K562 (cell line): ENCODE data around the gene KLHL12. TPM values are rescaled to one million over a fixed set of nuclear protein-coding genes. Genes with fewer than 3 reads are reported as not detected.

Experiments used
- BCOR ChIP-seq: fragments of 450-650 bp; IDR thresholded peaks from 2 replicates; pipeline ENCODE4 v1.6.1; 2016
- CEBPG ChIP-seq, 3 experiments: fragments of 200-800 bp in 1 of 3; sonication (Bioruptor generic) in 1 of 3; sonication (generic) in 1 of 3; formaldehyde crosslinking in 1 of 3; IDR thresholded peaks in 2 of 3; conservative IDR thresholded peaks in 1 of 3; 2 replicates each; pipeline versions ENCODE4 v1.6.1 to v1.8.0; 2016 to 2022; ENCODE audit warnings: missing compliant biosample characterization in 2 of 3, missing genetic modification characterization in 2 of 3, mild to moderate bottlenecking in 1 of 3, missing genetic modification reagents in 1 of 3
- CHD4 ChIP-seq: fragments of 200-600 bp; sonication (generic); IDR thresholded peaks from 3 replicates; pipeline ENCODE4 v1.6.1; 2012; ENCODE audit warnings: low read depth, mild to moderate bottlenecking, mixed read lengths, low read length, inconsistent platforms; ENCODE audit not compliant: insufficient read depth, insufficient replicate concordance, poor library complexity, severe bottlenecking
- CXXC5 ChIP-seq: fragments of 250-450 bp; sonication (Bioruptor Pico); IDR thresholded peaks from 2 replicates; pipeline ENCODE4 v1.8.0; 2022; ENCODE audit warnings: inconsistent platforms, mild to moderate bottlenecking, moderate library complexity
- GATAD2A ChIP-seq: fragments of 450-650 bp; IDR thresholded peaks from 2 replicates; pipeline ENCODE4 v1.6.1; 2017
- KDM1A ChIP-seq, 2 experiments: fragments of 450-650 bp; IDR thresholded peaks; 2 replicates each; pipeline ENCODE4 v1.6.1; 2016; ENCODE audit warnings: mild to moderate bottlenecking in 2 of 2
- KHSRP ChIP-seq: fragments of 450-650 bp; IDR thresholded peaks from 2 replicates; pipeline ENCODE4 v1.6.1; 2017
- MAFK ChIP-seq: IDR thresholded peaks from 2 replicates; pipeline ENCODE4 v1.6.1; 2011; ENCODE audit warnings: low read length, improper control_type of control experiment
- MAZ ChIP-seq, 2 experiments: fragments of 450-650 bp in 1 of 2; sonication (generic) in 1 of 2; formaldehyde crosslinking; IDR thresholded peaks in 1 of 2; conservative IDR thresholded peaks in 1 of 2; 2 replicates each; pipeline versions ENCODE4 v1.4.0 to v1.5.0; 2020; ENCODE audit warnings: mild to moderate bottlenecking in 1 of 2, missing genetic modification reagents in 1 of 2
- SRF ChIP-seq, 2 experiments: fragments of 250-450, 450-650 bp in 1 of 2; sonication (Bioruptor Pico) in 1 of 2; sonication (generic) in 1 of 2; formaldehyde crosslinking; IDR thresholded peaks; 2 replicates each; pipeline versions ENCODE4 v1.5.0 to v1.5.1; 2020 to 2022; ENCODE audit warnings: mild to moderate bottlenecking in 1 of 2, missing genetic modification reagents in 1 of 2
- STAT5B ChIP-seq: fragments of 250-450 bp; sonication (Bioruptor Pico); IDR thresholded peaks from 2 replicates; pipeline ENCODE4 v1.8.0; 2021; ENCODE audit warnings: mild to moderate bottlenecking, inconsistent platforms
- TAF15 ChIP-seq: fragments of 200-400 bp; formaldehyde crosslinking; IDR thresholded peaks from 2 replicates; pipeline ENCODE4 v1.6.1; 2017; ENCODE audit warnings: mild to moderate bottlenecking, low read depth, low read length, moderate library complexity
- XRCC5 ChIP-seq: fragments of 200-400 bp; formaldehyde crosslinking; IDR thresholded peaks from 2 replicates; pipeline ENCODE4 v1.6.1; 2017; ENCODE audit warnings: low read depth, mild to moderate bottlenecking, low read length
- ZNF23 ChIP-seq: fragments of 250-450 bp; sonication (Bioruptor Pico); IDR thresholded peaks from 2 replicates; pipeline ENCODE4 v1.4.0; 2020; ENCODE audit warnings: mild to moderate bottlenecking
- polyA plus RNA-seq, 8 experiments: library from polyadenylated mRNA; depleted of rRNA in 4 of 8; stranded (reverse) in 5 of 8; unstranded in 3 of 8; fragments of >200 nt; fragmentation: Nextera tagmentation in 2 of 8; fragmentation: Illumina TruSeq in 1 of 8; extraction: Ambion mirVana in 2 of 8; extraction: Trizol in 1 of 8; gene quantifications; 2 replicates each; pipeline versions ENCODE4 v1.2.1 to v1.2.3, GENCODE V29; 2011 to 2014; ENCODE audit warnings: inconsistent platforms in 1 of 8, missing spikeins in 1 of 8
- total RNA-seq, 7 experiments: library from RNA; depleted of rRNA in 6 of 7; stranded (reverse); fragments of >200 nt in 6 of 7; fragmentation: Illumina TruSeq in 2 of 7; extraction: Trizol in 2 of 7; gene quantifications; 2 replicates each; pipeline versions ENCODE4 v1.2.1 to v1.2.3, GENCODE V29; 2011 to 2021; ENCODE audit warnings: low replicate concordance in 1 of 7
- TF ChIP-seq, protein P1 (sequence below): fragments of 250-450 bp; sonication (Bioruptor Pico); IDR thresholded peaks from 2 replicates; pipeline ENCODE4 v1.5.0; 2020; ENCODE audit warnings: mild to moderate bottlenecking, borderline replicate concordance
- TF ChIP-seq, protein P2 (sequence below), 2 experiments: fragments of 450-650 bp in 1 of 2; sonication (generic) in 1 of 2; formaldehyde crosslinking in 1 of 2; IDR thresholded peaks; 2 replicates each; pipeline versions ENCODE4 v1.7.1 to v1.9.0; 2016 to 2022; ENCODE audit warnings: inconsistent platforms in 1 of 2, mild to moderate bottlenecking in 1 of 2, missing genetic modification reagents in 1 of 2

Gene KLHL12
- total and polyA plus RNA-seq, 9 of the 15 experiments (the other 6 are each of a cell fraction or from before 2014, with no cell fraction given) = 23.1 to 85.1 (median 35.0) TPM

GRCh38 chr1:202861420-202862132, 65.5 kb downstream of the KLHL12 start (continued):
- TF ChIP-seq MAZ (CRISPR knock-in tag; conservative IDR thresholded peaks at IDR 0.05 in 1 of 2, IDR thresholded peaks at IDR 0.05 in 1 of 2) = peak in 1 of 2 experiments; percentile 47; a peak in 2 of 4 replicates
- peak; percentile 48 for TF ChIP-seq CXXC5
- TF ChIP-seq TAF15 = no peak
- TF ChIP-seq, protein P1, sequence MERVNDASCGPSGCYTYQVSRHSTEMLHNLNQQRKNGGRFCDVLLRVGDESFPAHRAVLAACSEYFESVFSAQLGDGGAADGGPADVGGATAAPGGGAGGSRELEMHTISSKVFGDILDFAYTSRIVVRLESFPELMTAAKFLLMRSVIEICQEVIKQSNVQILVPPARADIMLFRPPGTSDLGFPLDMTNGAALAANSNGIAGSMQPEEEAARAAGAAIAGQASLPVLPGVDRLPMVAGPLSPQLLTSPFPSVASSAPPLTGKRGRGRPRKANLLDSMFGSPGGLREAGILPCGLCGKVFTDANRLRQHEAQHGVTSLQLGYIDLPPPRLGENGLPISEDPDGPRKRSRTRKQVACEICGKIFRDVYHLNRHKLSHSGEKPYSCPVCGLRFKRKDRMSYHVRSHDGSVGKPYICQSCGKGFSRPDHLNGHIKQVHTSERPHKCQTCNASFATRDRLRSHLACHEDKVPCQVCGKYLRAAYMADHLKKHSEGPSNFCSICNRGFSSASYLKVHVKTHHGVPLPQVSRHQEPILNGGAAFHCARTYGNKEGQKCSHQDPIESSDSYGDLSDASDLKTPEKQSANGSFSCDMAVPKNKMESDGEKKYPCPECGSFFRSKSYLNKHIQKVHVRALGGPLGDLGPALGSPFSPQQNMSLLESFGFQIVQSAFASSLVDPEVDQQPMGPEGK (CRISPR knock-in tag) = no peak
- TF ChIP-seq STAT5B (CRISPR knock-in tag) = no peak
- no peak for TF ChIP-seq GATAD2A
- no peak for TF ChIP-seq ZNF23 (CRISPR knock-in tag)
- TF ChIP-seq BCOR = 0 out of 2 replicates have a peak, but pooled peaks have one; percentile 9
- TF ChIP-seq MAFK = no peak
- TF ChIP-seq, protein P2, sequence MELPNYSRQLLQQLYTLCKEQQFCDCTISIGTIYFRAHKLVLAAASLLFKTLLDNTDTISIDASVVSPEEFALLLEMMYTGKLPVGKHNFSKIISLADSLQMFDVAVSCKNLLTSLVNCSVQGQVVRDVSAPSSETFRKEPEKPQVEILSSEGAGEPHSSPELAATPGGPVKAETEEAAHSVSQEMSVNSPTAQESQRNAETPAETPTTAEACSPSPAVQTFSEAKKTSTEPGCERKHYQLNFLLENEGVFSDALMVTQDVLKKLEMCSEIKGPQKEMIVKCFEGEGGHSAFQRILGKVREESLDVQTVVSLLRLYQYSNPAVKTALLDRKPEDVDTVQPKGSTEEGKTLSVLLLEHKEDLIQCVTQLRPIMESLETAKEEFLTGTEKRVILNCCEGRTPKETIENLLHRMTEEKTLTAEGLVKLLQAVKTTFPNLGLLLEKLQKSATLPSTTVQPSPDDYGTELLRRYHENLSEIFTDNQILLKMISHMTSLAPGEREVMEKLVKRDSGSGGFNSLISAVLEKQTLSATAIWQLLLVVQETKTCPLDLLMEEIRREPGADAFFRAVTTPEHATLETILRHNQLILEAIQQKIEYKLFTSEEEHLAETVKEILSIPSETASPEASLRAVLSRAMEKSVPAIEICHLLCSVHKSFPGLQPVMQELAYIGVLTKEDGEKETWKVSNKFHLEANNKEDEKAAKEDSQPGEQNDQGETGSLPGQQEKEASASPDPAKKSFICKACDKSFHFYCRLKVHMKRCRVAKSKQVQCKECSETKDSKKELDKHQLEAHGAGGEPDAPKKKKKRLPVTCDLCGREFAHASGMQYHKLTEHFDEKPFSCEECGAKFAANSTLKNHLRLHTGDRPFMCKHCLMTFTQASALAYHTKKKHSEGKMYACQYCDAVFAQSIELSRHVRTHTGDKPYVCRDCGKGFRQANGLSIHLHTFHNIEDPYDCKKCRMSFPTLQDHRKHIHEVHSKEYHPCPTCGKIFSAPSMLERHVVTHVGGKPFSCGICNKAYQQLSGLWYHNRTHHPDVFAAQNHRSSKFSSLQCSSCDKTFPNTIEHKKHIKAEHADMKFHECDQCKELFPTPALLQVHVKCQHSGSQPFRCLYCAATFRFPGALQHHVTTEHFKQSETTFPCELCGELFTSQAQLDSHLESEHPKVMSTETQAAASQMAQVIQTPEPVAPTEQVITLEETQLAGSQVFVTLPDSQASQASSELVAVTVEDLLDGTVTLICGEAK (IDR thresholded peaks at IDR 0.05) = 0 out of 2 replicates have a peak, but pooled peaks have one; percentile 16
- TF ChIP-seq, protein P2 (CRISPR knock-in tag; IDR thresholded peaks at IDR 0.05) = no peak
- TF ChIP-seq XRCC5 = peak; percentile 64; the same call in 1 of the 2 replicates
- TF ChIP-seq SRF (CRISPR knock-in tag; IDR thresholded peaks at IDR 0.05) = peak in 1 of 2 experiments; percentile 52; a peak in 1 of 4 replicates
- peak in 1 of 2 experiments; percentile 47; a peak in 1 of 4 replicates for TF ChIP-seq KDM1A (IDR thresholded peaks at IDR 0.05)
- TF ChIP-seq KHSRP = no peak
- TF ChIP-seq CEBPG (CRISPR knock-in tag; IDR thresholded peaks at IDR 0.05) = peak; percentile 80
- peak in 1 of 2 experiments; percentile 75; a peak in 2 of 4 replicates for TF ChIP-seq CEBPG (tag; conservative IDR thresholded peaks at IDR 0.05 in 1 of 2, IDR thresholded peaks at IDR 0.05 in 1 of 2)
- no peak for TF ChIP-seq CHD4
